ENCODE measurements around the gene PLP2.

GRCh38 chrX:49188468-49189076 is 16.9 kb downstream of the PLP2 start:
- TF ChIP-seq KAT2B (IDR thresholded peaks at IDR 0.05; ENCODE audit: borderline replicate concordance, low read depth, low read length) (no peak), POLR2AphosphoS5 (IDR thresholded peaks at IDR 0.05; ENCODE audit: low read depth, low read length) (no peak), SOX13 (IDR thresholded peaks at IDR 0.05) (no peak), SOX13 (CRISPR knock-in tag; conservative IDR thresholded peaks at IDR 0.05 in 1 of 2, IDR thresholded peaks at IDR 0.05 in 1 of 2) (no peak), CTCF (CRISPR knock-in tag; IDR thresholded peaks at IDR 0.05) (no peak), ATM (IDR thresholded peaks at IDR 0.05; ENCODE audit: borderline replicate concordance) (no peak), CEBPB (IDR thresholded peaks at IDR 0.05; ENCODE audit: borderline replicate concordance, low read depth, low read length) (no peak)
